Lower leg skin (tissue), 3 donors: ENCODE measurements around the gene SHROOM2.

Experiments used
- CTCF ChIP-seq, 3 donors: fragments of 450-650 bp; IDR thresholded peaks; one replicate each; pipeline ENCODE4 v1.5.1; 2016; ENCODE audit warnings: antibody characterized with exemption in 3 of 3, mild to moderate bottlenecking in 3 of 3, moderate library complexity in 2 of 3
- POLR2A ChIP-seq, 2 donors: fragments of 450-650 bp; IDR thresholded peaks; one replicate each; pipeline ENCODE4 v1.6.1; 2016 to 2017; ENCODE audit warnings: antibody characterized with exemption in 2 of 2, mild to moderate bottlenecking in 1 of 2, moderate library complexity in 1 of 2

- TF ChIP-seq CTCF (IDR thresholded peaks at IDR 0.05) (no peak), POLR2A (IDR thresholded peaks at IDR 0.05) (no peak)
These were observed 16.5 kb downstream of the SHROOM2 start for GRCh38 chrX:9802737-9803136.
